AML-193 (cell line): ENCODE measurements around the gene MBOAT1.

Experiments used
- DNase-seq, 2 experiments: peaks; one replicate each; lab custom pipeline; 2025; lab: John Stamatoyannopoulos, UW

Gene MBOAT1

GRCh38 chr6:20233007-20233730 lies 20.9 kb upstream of the MBOAT1 start:
- no peak for DNase-seq

GRCh38 chr6:20232188-20232587 lies 19.9 kb upstream of the MBOAT1 start:
- no peak for DNase-seq

GRCh38 chr6:20230401-20231119 lies 18.3 kb upstream of the MBOAT1 start:
- DNase-seq = no peak

GRCh38 chr6:20229881-20230280 lies 17.6 kb upstream of the MBOAT1 start:
- DNase-seq = no peak

GRCh38 chr6:20227350-20227749 lies 15.1 kb upstream of the MBOAT1 start:
- no peak for DNase-seq

GRCh38 chr6:20223141-20223540 lies 10.9 kb upstream of the MBOAT1 start:
- DNase-seq = peak; percentile 53 to 56

GRCh38 chr6:20221421-20221820 lies 9.2 kb upstream of the MBOAT1 start:
- DNase-seq = no peak

GRCh38 chr6:20220359-20220758 lies 8.1 kb upstream of the MBOAT1 start:
- DNase-seq = no peak

GRCh38 chr6:20217891-20218290 lies 5.6 kb upstream of the MBOAT1 start:
- no peak for DNase-seq

GRCh38 chr6:20217324-20217855 lies 5.1 kb upstream of the MBOAT1 start:
- no peak for DNase-seq

- DNase-seq = no peak
Measured at GRCh38 chr6:20215310-20215709, 3.0 kb upstream of the MBOAT1 start.

GRCh38 chr6:20213271-20213798 lies 1.1 kb upstream of the MBOAT1 start:
- DNase-seq = peak; percentile 33 to 38

GRCh38 chr6:20211941-20212391 lies 303 bp downstream of the MBOAT1 start:
- DNase-seq = peak in 1 of 2 experiments; percentile 29

- peak; percentile 53 for DNase-seq
Measured at GRCh38 chr6:20211037-20211940, 980 bp downstream of the MBOAT1 start.

GRCh38 chr6:20210158-20210557 lies 2.1 kb downstream of the MBOAT1 start:
- DNase-seq = no peak

- no peak for DNase-seq
Measured at GRCh38 chr6:20208687-20209378, 3.4 kb downstream of the MBOAT1 start.

GRCh38 chr6:20207088-20207418 lies 5.2 kb downstream of the MBOAT1 start:
- peak; percentile 54 to 64 for DNase-seq

GRCh38 chr6:20205722-20206161 lies 6.5 kb downstream of the MBOAT1 start:
- DNase-seq = peak; percentile 29 to 45

- no peak for DNase-seq
Measured at GRCh38 chr6:20204512-20204894, 7.8 kb downstream of the MBOAT1 start.

- no peak for DNase-seq
Measured at GRCh38 chr6:20203561-20204511, 8.4 kb downstream of the MBOAT1 start.
